Breast epithelium (tissue), 3 donors: Measurements from ENCODE around the gene TMEM108.

Source experiments
- CTCF ChIP-seq, 3 donors: fragments of 450-650 bp; IDR thresholded peaks; one replicate each; pipeline ENCODE4 v1.5.1; 2016 to 2017; ENCODE audit warnings: antibody characterized with exemption in 3 of 3, mild to moderate bottlenecking in 3 of 3, moderate library complexity in 3 of 3
- POLR2A ChIP-seq: fragments of 450-650 bp; IDR thresholded peaks from one replicate; pipeline ENCODE4 v1.6.1; 2016; ENCODE audit warnings: antibody characterized with exemption, mild to moderate bottlenecking, moderate library complexity

GRCh38 chr3:133167340-133168024 is 129.3 kb downstream of the TMEM108 start:
- TF ChIP-seq CTCF (IDR thresholded peaks at IDR 0.05) (no peak), POLR2A (no peak)
